UCSD-AML1 (cell line): Measurements from ENCODE around the gene GALNTL6.

ENCODE experiments used
- DNase-seq: peaks from one replicate; lab custom pipeline; 2025; ENCODE audit not compliant: unreplicated experiment; lab: John Stamatoyannopoulos, UW

The GALNTL6 gene

GRCh38 chr4:172517391-172517790 is 704.2 kb downstream of the GALNTL6 start:
- no peak for DNase-seq

GRCh38 chr4:172521248-172521647 is 708.0 kb downstream of the GALNTL6 start:
- no peak for DNase-seq

- DNase-seq: no peak
These were observed 708.5 kb downstream of the GALNTL6 start for GRCh38 chr4:172521680-172522079.

DNA sequence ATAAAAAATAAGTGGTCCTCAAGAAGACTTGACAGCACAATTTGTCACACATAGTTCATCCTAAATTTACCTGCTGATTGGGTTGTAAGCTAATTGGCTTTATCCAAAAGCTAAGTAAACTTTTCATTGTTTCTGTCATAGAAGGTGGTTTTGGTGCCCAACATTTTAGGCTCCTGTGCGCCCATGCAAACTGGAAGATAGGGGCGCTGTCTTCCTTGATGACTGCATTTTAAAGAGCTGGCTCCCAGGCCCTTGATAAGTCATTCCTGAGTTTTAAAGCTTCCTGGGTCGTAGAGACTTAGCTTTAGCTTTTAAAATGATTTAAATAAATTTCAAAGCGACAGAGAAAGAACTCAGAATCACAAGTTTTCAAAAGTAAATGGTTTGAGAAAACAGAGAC is 730.0 kb downstream of the GALNTL6 start:
- DNase-seq: no peak

GRCh38 chr4:172546782-172547181 is 733.6 kb downstream of the GALNTL6 start:
- DNase-seq: no peak

- no peak for DNase-seq
These were observed 734.5 kb downstream of the GALNTL6 start for GRCh38 chr4:172547724-172548123.

GRCh38 chr4:172553216-172553615 is 740.0 kb downstream of the GALNTL6 start:
- DNase-seq: no peak

- no peak for DNase-seq
These were observed 741.4 kb downstream of the GALNTL6 start for GRCh38 chr4:172554588-172554987.

- no peak for DNase-seq
These were observed 742.5 kb downstream of the GALNTL6 start for GRCh38 chr4:172555725-172556124.

- no peak for DNase-seq
These were observed 760.7 kb downstream of the GALNTL6 start for GRCh38 chr4:172573899-172574298.

GRCh38 chr4:172578712-172579111 is 765.5 kb downstream of the GALNTL6 start:
- no peak for DNase-seq

DNA sequence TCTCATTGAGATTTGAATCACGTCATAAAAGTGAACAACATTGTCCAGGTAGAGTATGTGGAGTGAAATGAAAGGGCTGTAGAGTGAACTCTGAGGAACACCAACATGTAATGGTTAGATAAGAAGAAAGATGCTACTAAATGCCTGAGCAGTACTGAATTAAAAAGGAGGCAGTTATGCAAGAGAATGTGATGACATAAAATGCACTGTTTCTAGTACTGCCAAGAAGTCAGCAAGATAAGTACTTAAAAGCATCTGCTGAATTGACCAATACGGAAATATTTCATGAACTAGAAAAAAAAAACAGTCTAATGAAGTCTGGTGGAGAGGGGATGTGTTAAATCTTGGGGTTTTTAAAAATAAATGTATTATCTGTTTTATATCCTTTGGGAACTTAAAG is 771.6 kb downstream of the GALNTL6 start:
- no peak for DNase-seq

- DNase-seq: no peak
These were observed 783.0 kb downstream of the GALNTL6 start for GRCh38 chr4:172596206-172596605.

DNA sequence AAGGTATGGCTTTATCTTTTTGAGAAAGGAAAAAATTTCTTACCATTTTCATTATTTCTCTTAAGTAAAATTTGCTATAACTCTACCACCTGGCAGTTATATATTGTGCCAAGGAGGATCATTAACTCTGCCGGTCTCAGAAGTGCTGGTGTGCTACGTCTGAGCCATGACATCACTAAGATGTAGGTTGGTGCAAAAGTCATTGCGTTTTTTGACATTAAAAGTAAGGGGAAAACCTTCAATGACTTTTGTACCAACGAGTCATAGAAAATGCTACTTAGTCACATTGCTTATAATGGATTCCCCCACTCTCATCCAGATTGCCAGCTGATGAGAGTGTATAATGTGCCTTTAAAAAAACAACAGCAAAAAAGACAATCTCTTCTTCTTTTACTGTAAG is 786.4 kb downstream of the GALNTL6 start:
- DNase-seq: no peak

- DNase-seq: no peak
These were observed 788.0 kb downstream of the GALNTL6 start for GRCh38 chr4:172601195-172601594.

- DNase-seq: no peak
These were observed 806.0 kb downstream of the GALNTL6 start for GRCh38 chr4:172619218-172619617.

DNA sequence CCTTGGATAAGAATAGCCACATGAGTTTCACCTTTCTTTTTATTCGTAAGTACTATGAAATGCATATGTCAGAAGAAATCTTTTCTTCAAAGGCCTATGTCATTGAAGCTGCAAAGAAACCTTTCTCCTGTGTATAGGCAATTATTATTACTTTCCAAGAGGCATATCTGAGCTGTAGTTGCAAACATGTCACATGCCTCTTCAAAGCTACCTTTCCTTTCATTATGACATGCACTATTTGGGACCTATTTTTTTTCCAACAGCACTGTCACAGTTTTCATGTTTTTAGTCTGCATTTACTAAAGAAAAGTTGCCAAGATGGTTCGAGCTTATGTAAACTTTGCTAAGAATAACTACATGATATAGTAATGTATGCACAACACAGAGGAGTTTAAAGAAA is 806.6 kb downstream of the GALNTL6 start:
- DNase-seq: no peak

DNA sequence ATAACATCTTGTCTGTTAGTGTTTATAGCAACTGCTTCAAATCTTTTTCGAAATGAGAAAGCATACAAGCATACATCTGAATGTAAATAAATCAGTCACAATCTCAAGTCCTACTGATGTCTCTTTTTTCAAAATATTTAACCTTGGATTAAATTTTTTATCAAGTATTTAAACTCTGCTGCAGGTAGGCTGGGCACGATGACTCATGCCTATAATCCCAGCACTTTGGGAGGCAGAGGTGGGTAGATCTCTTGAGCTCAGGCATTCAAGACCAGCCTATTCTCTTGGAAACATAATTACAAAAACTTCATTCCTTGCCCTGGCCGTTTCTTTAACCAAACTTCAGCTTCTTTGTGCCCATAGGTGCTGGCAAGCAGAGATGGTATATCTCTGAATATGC is 815.1 kb downstream of the GALNTL6 start:
- DNase-seq: no peak

DNA sequence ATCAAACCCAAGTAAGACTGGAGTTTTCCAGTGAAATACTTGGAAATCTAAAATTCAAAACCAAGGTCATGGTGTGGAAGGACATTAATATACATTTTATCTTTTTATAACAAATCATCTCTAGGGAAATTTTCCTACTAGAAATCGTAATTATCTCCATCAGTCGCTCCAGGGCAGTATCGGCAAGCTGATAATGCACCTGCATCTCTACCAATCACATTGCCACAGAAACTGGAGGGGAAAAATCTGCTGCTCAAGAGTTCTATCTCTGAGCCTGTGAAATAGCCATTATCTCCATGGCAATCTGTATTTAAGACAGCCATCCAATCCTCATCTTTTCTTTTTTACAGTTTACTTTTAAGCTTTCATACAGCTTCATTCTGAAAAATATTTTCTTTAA is 817.1 kb downstream of the GALNTL6 start:
- no peak for DNase-seq

- DNase-seq: no peak
These were observed 818.6 kb downstream of the GALNTL6 start for GRCh38 chr4:172631832-172632231.

- DNase-seq: no peak
These were observed 835.3 kb downstream of the GALNTL6 start for GRCh38 chr4:172648471-172648870.

DNA sequence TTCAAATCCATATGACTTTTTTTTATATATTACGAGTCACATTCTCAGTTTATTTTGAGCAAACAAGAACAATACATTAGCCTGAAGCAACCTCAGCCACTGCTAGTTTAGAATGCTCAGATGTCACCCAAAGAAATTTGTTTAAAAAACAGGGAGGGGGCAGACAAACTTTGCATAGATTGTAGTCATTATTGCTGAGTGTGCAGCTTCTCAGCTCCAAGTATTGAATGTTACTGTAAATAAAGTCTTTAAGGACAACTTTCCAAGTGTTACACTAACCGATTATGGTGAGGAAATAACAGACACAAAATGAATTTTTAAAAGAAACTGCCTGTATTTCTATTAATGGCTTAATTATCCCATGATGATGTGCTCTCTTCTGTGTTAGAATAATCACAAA is 835.9 kb downstream of the GALNTL6 start:
- no peak for DNase-seq

GRCh38 chr4:172650758-172651530 is 837.7 kb downstream of the GALNTL6 start:
- no peak for DNase-seq
